WI38 (cell line): ENCODE measurements around the gene MFAP5.
"Not testable (repeated sequence)": the region's sequence is repeated elsewhere in the genome, so short reads cannot be mapped to it uniquely, and the experiment has no call there.

Source experiments
- H3K4me3 ChIP-seq: 2 replicates; pipeline ENCODE4 v1.5.1; 2011; ENCODE audit warnings: low read depth, mild to moderate bottlenecking, control low read depth, low read length
- TF ChIP-seq, protein P1 (sequence below): IDR thresholded peaks from 2 replicates; pipeline ENCODE4 v1.5.1; 2012; ENCODE audit warnings: low read depth, mild to moderate bottlenecking, control low read depth, low read length

Gene MFAP5

DNA sequence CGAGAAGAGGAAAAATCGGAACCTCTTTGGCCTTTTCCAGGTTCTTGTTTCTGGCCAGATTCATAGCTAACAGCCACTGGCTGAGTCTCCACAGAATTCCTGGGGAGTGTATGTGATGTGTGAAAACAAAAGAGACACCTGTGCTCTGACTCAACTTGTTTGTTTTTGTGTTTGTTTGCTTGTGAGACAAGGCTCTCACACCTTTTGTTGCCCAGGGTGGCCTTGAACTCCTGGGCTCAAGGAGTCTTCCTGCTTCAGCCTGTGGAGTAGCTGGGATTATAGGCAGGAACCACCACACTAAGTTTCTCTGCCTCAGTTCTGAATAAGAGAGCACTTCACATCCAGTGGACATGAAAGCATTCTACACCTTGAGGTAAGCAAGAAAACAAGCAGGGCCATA, 22.7 kb downstream of the MFAP5 start:
- H3K4me3 ChIP-seq: no peak overlapping the region
- TF ChIP-seq, protein P1, sequence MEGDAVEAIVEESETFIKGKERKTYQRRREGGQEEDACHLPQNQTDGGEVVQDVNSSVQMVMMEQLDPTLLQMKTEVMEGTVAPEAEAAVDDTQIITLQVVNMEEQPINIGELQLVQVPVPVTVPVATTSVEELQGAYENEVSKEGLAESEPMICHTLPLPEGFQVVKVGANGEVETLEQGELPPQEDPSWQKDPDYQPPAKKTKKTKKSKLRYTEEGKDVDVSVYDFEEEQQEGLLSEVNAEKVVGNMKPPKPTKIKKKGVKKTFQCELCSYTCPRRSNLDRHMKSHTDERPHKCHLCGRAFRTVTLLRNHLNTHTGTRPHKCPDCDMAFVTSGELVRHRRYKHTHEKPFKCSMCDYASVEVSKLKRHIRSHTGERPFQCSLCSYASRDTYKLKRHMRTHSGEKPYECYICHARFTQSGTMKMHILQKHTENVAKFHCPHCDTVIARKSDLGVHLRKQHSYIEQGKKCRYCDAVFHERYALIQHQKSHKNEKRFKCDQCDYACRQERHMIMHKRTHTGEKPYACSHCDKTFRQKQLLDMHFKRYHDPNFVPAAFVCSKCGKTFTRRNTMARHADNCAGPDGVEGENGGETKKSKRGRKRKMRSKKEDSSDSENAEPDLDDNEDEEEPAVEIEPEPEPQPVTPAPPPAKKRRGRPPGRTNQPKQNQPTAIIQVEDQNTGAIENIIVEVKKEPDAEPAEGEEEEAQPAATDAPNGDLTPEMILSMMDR: no peak

DNA sequence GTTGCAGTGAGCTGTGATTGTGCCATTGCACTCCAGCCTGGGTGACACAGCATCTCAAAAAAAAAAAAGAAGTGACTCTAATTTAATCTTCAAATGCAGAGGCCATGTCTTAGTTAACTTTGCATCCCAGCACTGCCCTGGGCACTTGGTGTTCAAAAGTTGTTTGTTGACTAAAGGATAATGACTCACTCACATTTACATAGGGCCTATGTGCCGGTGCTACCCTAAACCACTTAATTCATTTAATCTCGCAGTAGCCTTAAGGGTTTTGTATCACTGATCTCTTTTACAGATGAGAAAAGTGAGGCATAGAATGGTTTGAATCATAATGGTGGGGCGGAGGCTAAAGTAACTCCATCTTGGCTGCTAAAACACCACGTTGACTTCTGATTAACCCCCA, 23.7 kb downstream of the MFAP5 start:
- TF ChIP-seq, protein P1: no peak

DNA sequence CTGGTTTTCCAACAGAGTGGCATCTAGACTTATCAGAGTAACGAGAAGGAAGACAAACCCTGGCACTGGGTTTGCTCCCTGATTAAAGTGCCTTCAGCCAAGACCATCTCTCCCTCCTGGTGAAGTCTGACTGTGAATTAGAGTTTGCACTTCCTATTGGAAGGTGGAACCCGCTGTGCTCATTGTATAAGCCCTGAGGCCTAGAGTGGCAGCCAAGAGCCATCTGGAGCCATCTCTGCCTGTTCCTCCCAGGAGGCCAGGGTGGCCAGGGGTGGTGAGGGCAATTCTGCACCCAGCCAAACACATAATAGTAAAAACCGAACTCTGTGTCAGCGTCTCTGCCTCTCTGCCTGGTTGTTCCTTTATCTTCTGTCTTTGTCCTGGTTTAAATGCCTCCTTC, 25.0 kb downstream of the MFAP5 start:
- TF ChIP-seq, protein P1: no peak
- H3K4me3 ChIP-seq: no peak overlapping the region

More for the DNA sequence above, 23.7 kb downstream of the MFAP5 start:
- no peak overlapping the region for H3K4me3 ChIP-seq

DNA sequence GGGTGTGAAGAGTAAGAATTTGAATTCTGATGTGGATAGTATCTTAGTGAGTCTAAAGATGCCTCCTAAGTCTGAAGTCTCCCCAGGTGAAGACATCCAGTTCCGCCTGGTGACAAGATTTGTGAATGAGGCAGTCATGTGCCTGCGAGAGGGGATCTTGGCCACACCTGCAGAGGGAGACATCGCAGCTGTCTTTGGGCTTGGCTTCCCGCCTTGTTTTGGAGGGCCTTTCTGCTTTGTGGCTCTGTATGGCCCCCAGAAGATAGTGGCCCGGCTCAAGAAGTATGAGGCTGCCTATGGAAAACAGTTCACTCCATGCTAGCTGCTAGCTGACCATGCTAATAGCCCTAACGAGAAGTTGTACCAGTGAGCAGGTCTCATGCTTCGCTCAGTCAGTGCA, 25.4 kb downstream of the MFAP5 start:
- TF ChIP-seq, protein P1: no peak
- H3K4me3 ChIP-seq: no peak overlapping the region

DNA sequence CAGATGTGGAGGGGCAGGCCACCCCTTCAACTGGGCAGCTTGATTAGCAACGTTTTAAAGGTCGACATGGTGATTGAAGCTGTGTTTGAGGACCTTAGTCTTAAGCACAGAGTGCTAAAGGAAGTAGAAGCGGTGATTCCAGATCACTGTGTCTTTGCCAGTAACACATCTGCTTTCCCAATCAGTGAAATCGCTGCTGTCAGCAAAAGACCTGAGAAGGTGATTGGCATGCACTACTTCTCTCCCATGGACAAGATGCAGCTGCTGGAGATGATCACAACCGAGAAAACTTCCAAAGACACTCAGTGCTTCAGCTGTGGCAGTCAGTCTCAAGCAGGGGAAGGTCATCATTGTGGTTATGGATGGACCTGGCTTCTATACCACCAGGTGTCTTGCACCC, 26.0 kb downstream of the MFAP5 start:
- H3K4me3 ChIP-seq: no peak overlapping the region
- TF ChIP-seq, protein P1: no peak

DNA sequence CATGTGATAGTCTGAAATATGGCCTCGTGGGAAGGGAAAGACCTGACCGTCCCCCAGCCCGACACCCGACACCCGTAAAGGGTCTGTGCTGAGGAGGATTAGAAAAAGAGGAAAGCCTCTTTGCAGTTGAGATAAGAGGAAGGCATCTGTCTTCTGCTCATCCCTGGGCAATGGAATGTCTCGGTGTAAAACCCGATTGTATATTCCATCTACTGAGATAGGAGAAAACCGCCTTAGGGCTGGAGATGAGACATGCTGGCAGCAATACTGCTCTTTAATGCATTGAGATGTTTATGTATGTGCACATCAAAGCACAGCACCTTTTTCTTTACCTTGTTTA, 26.6 kb downstream of the MFAP5 start:
- not testable (repeated sequence) for H3K4me3 ChIP-seq

DNA sequence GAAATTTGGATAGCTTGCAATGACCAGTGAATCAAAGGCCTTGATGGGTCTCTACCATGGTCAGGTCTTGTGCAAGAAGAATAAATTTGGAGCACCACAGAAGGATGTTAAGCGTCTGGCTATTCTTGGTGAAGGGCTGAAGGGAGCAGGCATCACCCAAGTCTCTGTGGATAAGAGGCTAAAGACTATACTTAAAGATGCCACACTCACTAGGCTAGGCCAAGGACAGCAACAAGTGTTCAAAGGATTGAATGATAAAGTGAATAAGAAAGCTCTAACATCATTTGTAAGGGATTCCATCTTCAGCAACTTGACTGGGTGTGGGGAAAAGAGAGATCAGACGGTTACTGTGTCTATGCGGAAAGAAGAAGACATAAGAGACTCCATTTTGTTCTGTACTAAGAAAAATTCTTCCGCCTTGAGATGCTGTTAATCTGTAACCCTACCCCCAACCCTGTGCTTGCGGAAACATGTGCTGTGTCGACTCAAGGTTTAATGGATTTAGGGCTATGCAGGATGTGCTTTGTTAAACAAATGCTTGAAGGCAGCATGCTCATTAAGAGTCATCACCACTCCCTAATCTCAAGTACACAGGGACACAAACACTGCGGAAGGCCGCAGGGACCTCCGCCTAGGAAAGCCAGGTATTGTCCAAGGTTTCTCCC, 27.2 kb downstream of the MFAP5 start:
- H3K4me3 ChIP-seq: not testable (repeated sequence)

DNA sequence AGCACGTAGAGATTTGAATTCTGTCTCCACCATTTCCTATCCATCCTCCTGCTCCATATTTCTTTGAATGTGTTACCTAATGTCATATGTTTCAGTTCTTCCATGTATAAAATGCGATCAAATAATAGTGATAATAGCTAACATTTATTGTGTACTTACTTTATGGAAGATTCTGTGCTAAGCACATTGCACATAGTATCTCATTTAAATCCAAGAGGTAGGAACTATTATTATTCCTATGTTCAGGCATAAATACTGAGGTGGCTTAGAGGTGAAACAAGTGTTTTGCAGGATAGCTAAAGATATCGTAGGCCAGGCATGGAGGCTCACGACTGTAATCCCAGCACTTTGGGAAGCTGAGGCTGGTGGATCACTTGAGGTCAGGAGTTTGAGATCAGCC, 32.5 kb downstream of the MFAP5 start:
- H3K4me3 ChIP-seq: no peak overlapping the region
- TF ChIP-seq, protein P1: no peak
